NCI-H2107 treated with DMSO at 0.1 percent for 48 hours (cell line): ENCODE measurements around the gene FOXB2.
"Not testable (repeated sequence)": the region's sequence is repeated elsewhere in the genome, so short reads cannot be mapped to it uniquely, and the experiment has no call there.

Experiments
- DNase-seq: peaks from one replicate; lab custom pipeline; 2025; ENCODE audit not compliant: unreplicated experiment; lab: John Stamatoyannopoulos, UW

FOXB2 gene

GRCh38 chr9:77019236-77019925 lies at the start of gene FOXB2:
TSS of gene FOXB2 (plus strand) at chr9:77019655. CDS start at chr9:77019655, 0 bp downstream.
- no peak for DNase-seq

DNA sequence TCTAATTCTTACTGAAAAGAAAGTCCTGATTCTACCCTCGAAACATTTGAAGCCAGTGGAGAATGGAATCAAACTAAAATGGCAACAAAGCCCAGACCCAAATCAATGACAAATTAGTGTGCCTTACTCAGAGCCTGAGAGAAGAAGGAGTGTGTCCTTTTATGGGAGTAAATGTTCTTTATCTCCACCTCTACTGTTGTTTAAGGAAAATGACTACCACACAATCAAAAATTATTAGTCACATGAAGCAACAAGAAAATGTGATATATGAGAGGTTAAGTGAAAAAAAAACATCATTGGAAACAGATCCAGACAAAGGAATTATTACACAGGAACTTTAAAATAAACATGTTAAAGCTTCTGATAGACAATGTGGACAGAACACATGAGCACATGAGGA lies 49.7 kb upstream of the FOXB2 start:
- no peak for DNase-seq

DNA sequence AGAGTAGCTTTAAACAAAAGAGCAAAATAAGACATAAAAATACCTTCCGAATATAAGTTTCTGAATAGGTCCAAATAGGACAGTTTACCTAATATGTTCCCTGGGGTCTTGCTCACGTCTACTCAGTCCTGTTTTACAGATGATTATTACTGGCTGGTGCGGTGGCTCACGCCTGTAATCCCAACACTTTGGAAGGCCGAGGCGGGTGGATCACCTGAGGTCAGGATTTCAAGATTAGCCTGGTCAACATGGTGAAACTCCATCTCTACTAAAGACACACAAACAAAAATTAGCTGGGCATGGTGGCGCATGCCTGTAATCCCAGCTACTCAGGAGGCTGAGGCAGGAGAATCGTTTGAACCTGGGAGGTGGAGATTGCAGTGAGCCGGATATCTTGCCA lies 40.6 kb upstream of the FOXB2 start:
- DNase-seq, result not testable (repeated sequence)

DNA sequence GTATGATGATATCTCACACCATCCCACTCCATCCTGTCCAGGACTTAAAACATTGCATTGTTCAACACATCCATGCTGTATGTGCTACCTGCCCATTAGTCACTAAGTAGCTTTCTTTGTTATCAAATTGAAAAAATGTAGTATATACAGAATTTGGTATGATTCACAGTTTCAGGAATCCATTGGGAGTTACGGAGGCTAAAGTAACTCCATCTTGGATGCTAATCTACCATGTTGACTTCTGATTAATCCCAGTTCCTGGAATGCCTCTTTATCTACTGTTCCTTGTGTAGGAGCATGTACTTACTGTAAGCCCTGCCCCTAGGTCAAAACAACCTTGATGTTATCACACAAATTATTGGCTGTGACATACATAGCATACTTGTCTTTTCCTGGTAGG lies 38.9 kb upstream of the FOXB2 start:
- no peak for DNase-seq

- no peak for DNase-seq
Measured at GRCh38 chr9:76984486-76984885, 35.0 kb upstream of the FOXB2 start.

DNA sequence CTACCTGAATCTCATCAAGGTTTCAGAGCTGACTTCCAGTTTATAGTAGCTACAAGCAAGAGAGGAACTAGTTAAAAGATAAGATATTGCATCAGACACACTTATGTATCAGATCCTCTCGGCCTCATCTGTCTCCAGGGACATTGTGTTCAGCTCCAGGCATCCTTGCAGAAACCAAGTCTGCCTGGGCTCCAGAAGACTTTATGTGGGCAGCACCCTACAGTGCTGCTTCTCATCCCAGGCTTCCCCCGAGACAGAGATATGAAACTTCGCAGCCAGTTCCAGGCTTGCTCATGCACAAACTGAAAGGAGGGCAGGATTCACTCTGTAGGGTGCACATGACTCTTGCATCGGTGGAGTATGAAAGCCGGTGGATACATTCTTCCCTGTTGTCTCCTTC lies 33.9 kb upstream of the FOXB2 start:
- DNase-seq, result no peak

DNA sequence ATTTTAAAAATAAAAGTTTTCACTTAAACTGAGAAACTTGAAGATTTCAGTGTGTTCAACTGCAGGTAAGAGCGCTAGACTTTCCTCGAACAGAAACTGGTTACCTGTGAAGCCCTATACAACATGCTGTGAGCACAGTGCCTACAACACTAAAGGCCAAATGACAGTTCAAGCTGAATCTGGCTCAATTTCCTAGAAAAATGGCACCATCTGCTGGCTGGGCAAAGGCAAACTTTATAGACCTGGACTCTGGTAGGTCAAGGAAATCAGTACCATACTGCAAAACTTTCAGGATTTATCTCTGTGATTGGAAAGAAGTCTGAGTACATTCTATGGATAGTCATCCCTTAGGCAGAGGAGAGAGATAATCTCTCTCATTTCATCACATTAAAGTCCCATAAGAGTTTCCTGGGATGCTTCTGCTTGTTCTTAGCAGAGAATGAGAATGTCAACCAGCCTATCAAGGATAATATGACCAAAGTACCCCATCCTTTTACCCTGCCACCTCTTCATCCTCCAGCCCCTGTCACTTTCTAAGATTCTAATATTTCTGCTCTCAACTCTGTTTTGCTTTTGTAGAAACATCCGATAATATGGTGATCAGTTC lies 31.8 kb upstream of the FOXB2 start:
- DNase-seq, result peak; percentile 80

GRCh38 chr9:76988941-76989340 lies 30.5 kb upstream of the FOXB2 start:
- DNase-seq, result no peak

GRCh38 chr9:76989501-76989900 lies 30.0 kb upstream of the FOXB2 start:
- DNase-seq, result no peak

DNA sequence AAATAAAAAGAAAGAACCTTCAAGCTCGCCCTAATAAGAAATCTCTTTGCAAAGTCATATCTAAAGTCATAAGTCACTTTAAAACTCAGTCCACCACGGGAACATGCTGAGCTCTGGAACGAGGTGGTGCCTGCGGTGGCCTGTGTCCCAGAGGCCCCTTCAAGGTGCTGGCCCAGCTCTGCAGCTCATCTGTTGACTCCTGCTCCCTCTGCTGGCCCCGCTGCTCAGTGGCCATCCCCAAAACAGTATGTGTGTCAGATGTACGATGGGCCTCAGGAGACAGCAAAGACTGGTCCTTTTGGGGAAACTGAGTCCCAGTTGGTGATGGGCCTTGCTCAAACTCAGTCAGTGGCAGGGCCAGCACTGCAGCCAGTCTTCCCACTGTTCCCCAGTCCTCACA lies 22.8 kb upstream of the FOXB2 start:
- DNase-seq, result no peak

DNA sequence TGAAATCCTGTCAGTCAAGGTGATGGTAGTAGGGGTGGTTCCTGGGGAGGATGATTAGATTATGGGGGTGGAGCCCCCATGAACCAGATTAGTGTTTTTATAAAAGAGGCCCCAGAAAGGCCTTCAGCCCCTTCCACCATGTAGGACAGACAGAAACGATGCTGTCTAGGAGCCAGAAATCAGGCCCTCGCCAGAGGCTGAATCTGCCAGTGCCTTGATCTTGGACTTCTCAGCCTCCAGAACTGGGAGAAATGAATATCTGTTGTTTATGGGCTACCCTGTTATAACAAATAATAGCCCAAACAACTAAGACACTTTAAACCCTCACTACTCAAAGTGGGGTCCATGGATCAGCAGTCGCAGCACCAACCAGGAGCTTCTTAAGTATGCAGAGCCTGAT lies 20.2 kb upstream of the FOXB2 start:
- no peak for DNase-seq

DNA sequence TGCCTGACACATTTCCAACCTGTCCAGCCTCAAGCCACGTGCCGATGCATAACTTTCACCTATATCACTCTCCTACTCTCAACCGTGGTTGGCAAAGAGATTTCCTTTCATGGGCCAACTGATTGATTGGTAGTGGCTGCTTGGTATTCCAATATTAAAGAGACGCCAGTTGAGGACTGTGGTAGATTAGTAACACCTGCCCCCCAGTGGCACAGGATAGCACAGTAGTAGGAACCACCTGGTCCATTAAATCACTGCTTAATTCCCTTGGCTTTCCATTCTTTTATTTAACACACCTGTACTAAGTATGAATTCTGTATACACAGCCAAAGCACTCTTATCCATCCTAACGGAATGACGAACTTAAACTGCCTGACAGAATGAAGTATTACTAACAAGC lies 19.1 kb upstream of the FOXB2 start:
- DNase-seq, result no peak

GRCh38 chr9:77003366-77003765 lies 16.1 kb upstream of the FOXB2 start:
- no peak for DNase-seq

DNA sequence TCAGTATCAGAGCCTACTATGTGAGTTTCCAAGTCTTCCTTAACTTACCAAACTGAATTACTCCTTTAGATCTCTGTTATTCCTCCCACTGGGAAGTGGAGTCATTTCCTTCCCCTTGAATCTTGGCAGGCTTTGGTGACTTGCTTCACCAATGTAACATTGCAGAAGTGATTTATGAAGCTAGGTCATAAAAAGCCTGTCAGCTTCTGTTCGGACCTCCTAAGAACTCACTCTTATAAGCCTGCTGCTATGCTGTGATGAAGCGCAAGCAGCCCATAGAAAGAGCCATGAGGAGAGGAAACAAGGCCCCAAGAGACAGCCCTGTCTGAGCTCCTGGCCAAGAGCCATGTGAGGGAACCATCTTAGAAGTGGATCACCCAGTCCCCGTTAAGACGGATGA lies 14.2 kb upstream of the FOXB2 start:
- DNase-seq, result no peak

DNA sequence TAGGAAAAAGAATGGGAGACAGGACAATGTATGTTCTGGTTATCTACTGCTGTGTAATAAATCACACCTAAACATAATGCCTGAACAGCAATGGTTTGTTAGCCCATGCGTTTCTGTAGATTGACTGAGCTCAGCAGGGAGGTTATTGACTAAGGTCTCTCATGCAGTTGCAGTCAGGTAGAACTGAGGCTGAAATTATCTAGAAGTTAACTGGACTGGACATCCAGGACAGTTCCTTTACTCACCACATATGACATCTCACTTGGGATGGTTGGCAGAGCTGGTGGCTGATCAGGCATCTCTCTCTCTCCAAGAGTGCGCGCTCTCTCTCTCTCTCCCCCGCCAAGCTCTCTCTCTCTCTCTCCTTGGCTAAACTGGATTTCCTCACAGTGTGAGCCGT lies 8.9 kb upstream of the FOXB2 start:
- DNase-seq, result no peak

DNA sequence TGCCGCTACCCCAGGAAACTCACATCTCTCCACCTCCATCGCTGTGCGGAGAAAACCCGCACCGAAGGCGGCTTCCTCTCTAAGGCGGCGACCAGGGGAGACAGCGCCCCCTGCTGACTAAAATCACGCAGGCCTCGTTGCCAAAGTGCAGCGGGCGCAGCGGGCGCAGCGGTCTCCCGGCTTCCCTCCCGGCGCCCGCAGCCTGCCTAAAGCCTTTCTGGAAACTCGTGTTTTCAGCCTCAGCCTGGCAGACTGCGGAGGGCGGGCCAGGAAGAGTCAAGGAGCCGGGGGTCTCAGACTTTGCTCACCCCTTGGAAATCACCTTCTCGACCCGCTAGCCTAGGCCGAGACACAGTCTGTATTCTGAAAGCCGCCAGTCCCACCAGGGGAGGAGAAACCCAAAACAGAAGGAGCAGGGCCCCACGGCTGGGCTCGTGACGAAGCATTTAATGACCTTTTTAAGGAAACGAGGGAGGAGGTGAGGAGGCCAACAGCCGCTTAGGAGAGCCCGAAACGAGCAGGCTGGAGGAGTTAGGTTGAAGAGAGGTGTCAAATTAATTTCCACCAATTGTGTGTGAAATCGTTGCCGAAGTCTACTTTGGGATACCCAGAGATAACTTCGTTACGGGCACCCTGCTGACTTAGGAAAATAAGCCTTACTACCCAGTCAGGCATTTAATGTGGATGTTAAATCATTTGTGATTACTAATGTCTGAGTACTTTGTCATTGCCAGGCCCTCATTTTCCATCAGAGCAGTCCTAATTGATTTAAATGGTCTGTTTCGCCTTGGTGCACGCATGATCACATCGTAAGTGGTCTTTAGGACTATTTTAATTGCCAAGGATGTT lies 7.3 kb upstream of the FOXB2 start:
- DNase-seq, result no peak

DNA sequence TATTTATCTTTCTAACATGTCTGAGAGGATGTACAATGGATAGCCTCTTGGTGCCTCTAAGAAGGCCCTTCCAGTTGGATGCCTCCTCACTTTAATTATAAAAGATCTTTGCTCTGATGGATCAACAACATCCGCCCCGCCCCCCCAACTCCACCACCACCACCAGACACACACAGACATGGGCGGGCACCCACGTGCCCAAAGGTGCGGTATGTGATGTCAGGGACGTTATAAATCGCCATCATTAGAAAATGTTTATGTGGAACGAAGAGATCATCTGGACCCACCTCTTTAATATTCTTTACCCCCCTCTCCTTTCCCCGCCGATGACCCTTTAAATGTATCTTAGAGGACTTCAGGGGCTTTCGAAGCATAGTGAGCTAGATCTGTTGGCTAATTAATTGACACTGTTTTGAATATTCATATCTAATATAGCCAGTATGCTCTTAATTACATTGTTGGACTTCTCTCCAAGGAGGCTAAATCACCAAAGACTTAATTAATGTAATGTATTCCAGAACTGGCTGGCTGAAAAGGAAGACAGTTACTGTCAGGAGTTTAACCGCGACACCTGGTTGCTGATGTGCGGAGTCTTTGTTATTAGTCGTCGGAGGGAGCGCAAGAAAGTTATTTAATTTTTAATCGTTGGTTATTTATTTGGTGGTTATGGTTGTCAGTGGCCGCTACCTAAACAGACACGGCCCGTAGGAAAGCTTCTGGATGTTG lies 6.1 kb upstream of the FOXB2 start:
- DNase-seq, result no peak

GRCh38 chr9:77013932-77014596 lies 5.4 kb upstream of the FOXB2 start:
- no peak for DNase-seq

- DNase-seq, result no peak
Measured at GRCh38 chr9:77014597-77015263, 4.7 kb upstream of the FOXB2 start.

- DNase-seq, result peak; percentile 51
Measured at GRCh38 chr9:77015327-77016048, 4.0 kb upstream of the FOXB2 start.
